Activated CD4-positive, CD25-positive, alpha-beta regulatory T cell treated with anti-CD3 and anti-CD28 coated beads, Interleukin-2, amount 50 U/mL, for 16 hours (primary cell): ENCODE data around the gene SLC6A3.

Experiments used
- DNase-seq: peaks from one replicate; pipeline ENCODE4 v3.0.0-alpha.2; 2020; ENCODE audit warnings: low read depth, low spot score

SLC6A3 gene

DNA sequence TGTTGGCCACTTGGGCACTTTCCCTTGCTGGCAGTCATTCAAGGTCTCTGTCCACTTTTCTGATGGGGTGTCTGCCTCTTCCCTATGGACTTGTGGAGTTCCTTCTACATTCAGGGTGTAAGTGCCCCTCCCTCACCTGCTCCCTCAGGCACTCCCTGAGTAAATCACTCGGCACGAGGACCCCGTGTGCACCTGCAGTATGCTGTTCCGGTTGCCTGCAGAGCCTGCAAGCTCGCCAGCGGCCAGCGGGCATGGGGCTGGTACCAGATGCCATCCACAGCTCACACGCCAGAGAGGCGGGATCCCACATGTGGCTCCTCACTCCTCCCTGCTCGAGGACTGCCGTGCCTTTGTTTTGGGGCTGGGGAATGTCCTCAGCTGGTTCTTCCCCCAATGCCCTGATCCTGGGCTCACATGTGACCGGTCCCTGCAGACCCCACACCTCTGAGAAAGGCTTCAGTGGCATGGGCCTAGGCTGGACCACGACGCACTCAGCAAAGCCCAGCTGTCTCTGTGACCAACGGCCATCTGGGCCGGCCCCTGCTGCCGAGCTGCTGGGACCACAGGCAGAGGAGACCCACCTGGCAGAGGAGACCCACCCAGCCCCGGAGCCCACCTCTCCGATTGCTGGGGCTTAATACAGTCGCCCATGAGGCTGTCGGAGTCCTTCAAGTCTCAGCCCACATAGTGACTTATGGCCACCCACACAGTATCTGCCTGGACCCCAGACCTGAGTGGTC is 54.2 kb downstream of the SLC6A3 start:
- DNase-seq, result no peak

DNA sequence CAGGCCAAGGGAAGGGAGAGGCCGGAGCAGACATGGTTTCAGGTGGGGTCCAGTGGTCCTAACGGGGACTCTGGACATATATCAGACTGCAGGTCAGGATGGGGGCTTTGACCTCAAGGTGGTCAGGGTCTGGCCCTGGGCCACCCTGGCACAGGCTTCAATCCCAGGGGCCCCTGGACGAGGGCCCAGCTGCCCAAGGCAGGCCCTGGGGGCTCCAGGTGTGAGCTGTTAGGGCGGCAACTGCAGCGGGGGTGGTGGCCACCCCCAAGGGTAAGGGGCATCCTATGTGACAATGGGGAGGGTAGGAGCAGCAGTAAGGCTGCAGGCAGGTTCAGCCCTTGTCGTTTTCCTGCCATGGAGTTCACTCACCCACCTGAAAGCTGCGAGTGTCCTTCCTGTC is 54.9 kb downstream of the SLC6A3 start:
- DNase-seq, result no peak

GRCh38 chr5:1388383-1388967 is 56.8 kb downstream of the SLC6A3 start:
- DNase-seq, result no peak

DNA sequence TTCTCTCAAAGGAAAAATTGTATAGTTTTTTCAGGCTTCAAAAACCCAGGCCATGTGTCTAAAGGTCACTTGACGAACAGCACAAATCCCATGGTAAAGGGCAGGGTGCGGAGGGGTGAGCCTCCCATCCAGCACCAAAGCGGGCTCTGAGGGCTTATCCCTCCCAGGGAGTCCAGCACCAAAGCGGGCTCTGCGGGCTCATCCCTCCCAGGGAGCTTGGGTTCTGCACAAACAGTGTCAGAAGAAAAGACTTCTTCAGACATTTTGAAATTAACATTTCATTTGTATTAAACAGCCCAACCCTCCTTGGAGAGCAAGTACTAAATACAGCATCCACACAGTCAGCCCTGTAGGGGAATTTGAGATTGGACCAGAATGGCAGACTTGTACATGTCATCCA is 57.4 kb downstream of the SLC6A3 start:
- DNase-seq, result no peak

GRCh38 chr5:1387059-1387755 is 58.0 kb downstream of the SLC6A3 start:
- no peak for DNase-seq

GRCh38 chr5:1386274-1386717 is 58.9 kb downstream of the SLC6A3 start:
- DNase-seq, result peak; percentile 39

GRCh38 chr5:1385395-1386273 is 59.6 kb downstream of the SLC6A3 start:
- DNase-seq, result peak; percentile 55

GRCh38 chr5:1384521-1384920 is 60.7 kb downstream of the SLC6A3 start:
- DNase-seq, result no peak

GRCh38 chr5:1383886-1384401 is 61.3 kb downstream of the SLC6A3 start:
- DNase-seq, result no peak

GRCh38 chr5:1383344-1383743 is 61.9 kb downstream of the SLC6A3 start:
- no peak for DNase-seq

GRCh38 chr5:1382248-1382700 is 63.0 kb downstream of the SLC6A3 start:
- no peak for DNase-seq

DNA sequence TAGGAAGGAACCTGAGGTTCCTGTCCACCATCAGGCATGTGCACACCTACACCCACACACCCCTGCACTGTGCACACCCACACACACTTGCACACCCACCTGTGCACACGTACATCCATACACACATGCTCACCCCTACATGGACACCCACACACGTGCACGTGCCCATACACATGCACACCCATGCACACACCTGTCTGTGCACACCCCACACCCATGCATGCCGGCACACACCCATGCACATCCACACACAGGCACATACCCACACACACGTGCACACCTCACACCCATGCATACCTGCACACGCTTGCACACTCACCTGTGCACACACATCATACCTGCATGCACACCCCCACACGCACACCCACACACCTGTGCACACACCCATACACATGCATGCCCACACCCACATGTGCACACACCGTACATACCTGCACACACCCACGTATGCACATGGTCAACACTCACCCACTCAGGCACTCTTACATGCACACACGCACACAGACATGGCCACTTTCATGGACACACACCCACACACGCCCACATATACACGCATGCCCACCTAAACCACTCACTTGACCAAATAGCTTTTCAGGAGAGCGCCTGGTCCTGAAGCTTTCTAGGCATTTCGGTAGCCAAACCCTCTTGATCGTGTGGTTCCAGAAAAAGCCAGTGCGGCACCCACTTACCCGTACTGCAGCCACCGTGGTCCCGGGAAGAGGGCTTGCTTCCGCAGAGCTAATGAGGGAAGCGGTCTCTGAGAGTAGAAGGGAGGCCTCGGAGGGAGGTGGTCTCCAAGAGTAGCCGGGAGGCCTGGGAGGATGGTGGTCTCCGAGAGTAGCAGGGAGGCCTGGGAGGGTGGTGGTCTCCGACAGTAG is 63.6 kb downstream of the SLC6A3 start:
- no peak for DNase-seq

- no peak for DNase-seq
These were observed 64.3 kb downstream of the SLC6A3 start for GRCh38 chr5:1380910-1381309.

DNA sequence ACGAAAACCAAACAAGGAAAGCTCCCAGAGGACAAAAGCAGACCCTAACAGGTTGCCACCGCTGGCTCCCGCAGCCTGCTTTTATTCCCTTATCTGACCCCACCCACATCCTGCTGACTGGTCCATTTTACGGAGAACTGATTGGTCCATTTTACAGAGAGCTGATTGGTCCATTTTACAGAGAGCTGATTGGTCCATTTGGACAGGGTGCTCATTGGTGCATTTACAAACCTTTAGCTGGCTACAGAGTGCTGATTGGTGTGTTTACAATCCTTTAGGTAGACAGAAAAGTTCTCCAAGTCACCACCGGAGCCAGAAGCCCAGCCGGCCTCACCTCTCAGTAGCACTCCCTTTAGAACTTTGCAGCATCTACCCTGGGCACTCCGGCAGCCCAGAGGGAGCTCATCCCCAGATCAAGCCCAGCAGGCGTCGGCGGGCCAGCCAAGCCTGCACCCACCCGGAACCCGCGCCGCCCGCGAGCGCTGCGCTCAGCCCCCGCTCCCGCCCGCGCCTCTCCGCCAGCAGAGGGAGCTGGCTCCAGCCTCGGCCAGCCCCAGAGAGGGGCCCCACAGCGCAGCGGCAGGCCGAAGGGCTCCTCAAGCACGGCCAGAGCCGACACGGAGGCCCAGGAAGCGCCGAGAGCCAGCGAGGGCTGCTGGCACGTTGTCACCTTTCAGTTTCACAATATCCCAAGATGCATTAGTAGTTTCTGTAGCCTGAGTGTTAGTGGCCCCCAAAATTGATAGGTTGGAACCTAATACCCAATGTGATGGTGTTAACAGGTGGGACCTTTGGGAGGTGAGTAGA is 65.0 kb downstream of the SLC6A3 start:
- no peak for DNase-seq

GRCh38 chr5:1378866-1379659 is 66.2 kb downstream of the SLC6A3 start:
- DNase-seq, result no peak

DNA sequence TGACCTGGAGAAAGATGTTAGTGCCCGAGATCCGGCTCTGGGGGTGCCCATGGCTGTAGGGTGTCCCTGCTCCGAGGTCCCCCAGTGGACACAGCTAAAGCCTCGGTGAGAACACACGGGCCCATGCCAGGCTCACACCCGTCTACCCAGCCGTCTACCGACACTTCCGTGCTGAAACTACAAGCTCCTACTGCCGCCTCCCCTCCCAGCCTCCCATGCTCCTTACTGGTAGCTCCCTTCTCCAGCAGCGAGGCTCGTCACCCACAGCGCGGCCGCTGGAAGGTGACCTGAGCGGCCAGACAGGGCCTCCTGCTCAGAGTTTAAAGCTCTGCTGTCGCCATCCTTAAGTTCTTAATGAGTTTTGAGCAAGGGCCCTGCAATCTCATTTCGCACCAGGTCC is 67.1 kb downstream of the SLC6A3 start:
- no peak for DNase-seq

DNA sequence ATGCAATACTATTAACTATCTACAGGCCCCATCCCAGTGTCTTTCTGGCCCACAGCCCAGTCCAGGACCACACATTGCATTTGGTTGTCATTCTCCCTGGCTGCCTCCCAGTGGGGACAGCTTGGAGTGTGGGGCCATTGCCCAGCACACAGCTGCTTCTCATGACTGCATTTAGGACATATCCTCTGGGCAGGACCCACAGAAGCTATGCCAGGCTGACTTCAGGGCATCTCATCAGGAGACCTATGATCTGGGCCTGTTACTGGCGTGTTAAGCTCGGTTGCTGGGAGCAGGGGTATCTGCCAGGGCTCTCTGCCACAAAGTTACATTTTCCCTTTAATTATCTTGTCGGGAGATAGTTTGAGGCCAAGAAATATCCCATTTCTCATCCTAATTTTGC is 68.3 kb downstream of the SLC6A3 start:
- DNase-seq, result no peak

DNA sequence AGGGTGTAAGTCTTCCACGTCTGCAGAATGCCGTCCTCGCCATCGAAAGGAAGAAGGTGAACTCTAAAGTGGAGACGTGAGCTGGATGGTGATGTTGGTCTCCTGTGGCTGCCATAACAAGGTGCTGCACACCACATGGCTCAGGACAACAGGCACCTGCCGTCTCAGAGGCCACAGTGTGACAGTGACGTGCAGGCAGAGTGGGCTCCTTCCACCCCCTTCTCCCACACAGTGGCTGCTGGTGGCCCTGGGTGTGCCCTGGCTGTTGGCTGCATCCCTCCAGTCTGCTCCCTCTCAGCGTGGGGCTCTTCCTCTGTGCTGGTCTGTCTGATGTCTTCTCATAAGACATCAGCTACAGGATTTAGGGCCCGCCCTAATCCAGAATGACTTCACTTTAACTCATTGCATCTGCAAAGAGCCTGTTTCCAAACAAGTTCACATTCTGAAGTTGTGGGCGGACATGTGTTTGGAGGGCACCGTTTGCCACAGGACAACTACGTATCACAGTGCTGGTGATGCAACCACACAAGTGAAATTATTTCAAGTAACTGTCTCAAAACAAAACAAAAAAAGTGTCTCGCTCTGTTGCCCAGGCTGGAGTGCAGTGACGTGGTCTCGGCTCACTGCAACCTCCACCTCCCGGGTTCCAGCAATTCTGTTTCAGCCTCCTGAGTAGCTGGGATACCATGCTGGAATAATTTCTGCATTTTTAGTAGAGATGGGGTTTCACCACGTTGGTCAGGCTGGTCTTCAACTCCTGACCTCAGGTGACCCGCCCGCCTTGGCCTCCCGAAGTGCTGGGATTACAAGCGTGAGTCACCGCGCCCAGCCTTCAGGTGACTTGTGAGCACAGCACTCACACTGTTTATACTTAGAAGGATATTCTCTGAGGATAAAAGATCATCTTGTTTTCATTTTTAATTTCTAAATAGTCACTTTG is 69.1 kb downstream of the SLC6A3 start:
- no peak for DNase-seq
